ENCODE results near the gene PBX1. TPM values are rescaled to one million over a fixed set of nuclear protein-coding genes. Genes with fewer than 3 reads are reported as not detected.

The PBX1 gene
- total and polyA plus RNA-seq, 10 of the 15 experiments (the other 5 are each of a cell fraction or from before 2014, with no cell fraction given) = 0.05 to 0.28 (median 0.11) TPM; not detected in 5

DNA sequence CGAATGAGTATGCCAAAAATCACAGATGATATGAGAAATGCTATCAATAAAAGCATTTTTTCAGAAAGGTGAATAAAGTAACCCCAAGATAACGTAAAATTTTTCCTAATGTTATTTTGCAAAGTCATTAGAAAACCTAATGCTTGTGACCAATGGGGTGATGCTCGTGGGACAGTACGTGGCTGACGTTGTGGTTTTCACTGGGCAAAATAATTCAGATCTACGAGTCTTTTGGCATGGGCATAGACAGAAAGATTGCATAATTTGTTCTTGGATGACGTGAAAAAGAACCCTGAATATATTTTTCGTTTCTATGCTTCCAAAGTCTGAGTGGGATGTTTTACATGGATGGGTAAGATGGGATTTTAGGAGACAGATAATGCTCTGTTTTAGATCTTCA is 71.0 kb downstream of the PBX1 start:
- no peak for TF ChIP-seq SRF (IDR thresholded peaks at IDR 0.05; ENCODE audit: low read depth in 2 of 2, low read length in 2 of 2)
- TF ChIP-seq NBN (IDR thresholded peaks at IDR 0.05) = no peak
- TF ChIP-seq PAX8 (IDR thresholded peaks at IDR 0.05) = no peak
- no peak for TF ChIP-seq FOXM1 (IDR thresholded peaks at IDR 0.05; ENCODE audit: low read depth, low read length)
- no peak for TF ChIP-seq EED (IDR thresholded peaks at IDR 0.05; ENCODE audit: low read depth)
- TF ChIP-seq SP1 (IDR thresholded peaks at IDR 0.05; ENCODE audit: low read depth, low read length) = no peak
- no peak for TF ChIP-seq USF2 (IDR thresholded peaks at IDR 0.05; ENCODE audit: borderline replicate concordance, low read depth, low read length)
- TF ChIP-seq SREBF2 (IDR thresholded peaks at IDR 0.05; ENCODE audit: low read length) = no peak
- TF ChIP-seq NFXL1 (IDR thresholded peaks at IDR 0.05; ENCODE audit: borderline replicate concordance) = no peak
- no peak for TF ChIP-seq RAD21 (IDR thresholded peaks at IDR 0.05; ENCODE audit: insufficient read depth, low read depth, low read length)
- TF ChIP-seq ELK1 (IDR thresholded peaks at IDR 0.05; ENCODE audit: low read depth, low read length) = no peak
- TF ChIP-seq CBX3 (IDR thresholded peaks at IDR 0.05; ENCODE audit: borderline replicate concordance, low read depth) = no peak
- TF ChIP-seq, protein P1, sequence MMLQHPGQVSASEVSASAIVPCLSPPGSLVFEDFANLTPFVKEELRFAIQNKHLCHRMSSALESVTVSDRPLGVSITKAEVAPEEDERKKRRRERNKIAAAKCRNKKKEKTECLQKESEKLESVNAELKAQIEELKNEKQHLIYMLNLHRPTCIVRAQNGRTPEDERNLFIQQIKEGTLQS (IDR thresholded peaks at IDR 0.05; ENCODE audit: borderline replicate concordance, extremely low read depth, low read depth, low read length) = no peak
- Histone ChIP-seq H3K79me2 (ENCODE audit: control insufficient read depth, insufficient read depth, low read length) (no peaks in the 10 kb centered on the region), H3K4me1 (ENCODE audit: control insufficient read depth, insufficient read depth, low read length) (no peaks in the 10 kb centered on the region), H4K20me1 (ENCODE audit: control insufficient read depth, insufficient read depth) (no peaks in the 10 kb centered on the region), H3K4me3 (no peak overlapping the region), H3K27ac (ENCODE audit: control insufficient read depth, insufficient read depth) (no peak overlapping the region), H3K9ac (ENCODE audit: control insufficient read depth, insufficient read depth, low read length) (no peak overlapping the region), H3K27me3 (replicated peaks in 1 of 2; ENCODE audit: control insufficient read depth in 2 of 2, insufficient read depth in 2 of 2, low read length in 1 of 2) (no peaks in the 10 kb centered on the region), H3K9me3 (replicated peaks; ENCODE audit: control insufficient read depth, insufficient read depth, low read length) (no peaks in the 10 kb centered on the region), H3K36me3 (ENCODE audit: control insufficient read depth in 2 of 2, insufficient read depth in 2 of 2, low read length in 1 of 2) (no peaks in the 10 kb centered on the region), H2AFZ (ENCODE audit: control insufficient read depth, low read depth, low read length) (no peak overlapping the region), H3K4me2 (ENCODE audit: control insufficient read depth, insufficient read depth) (no peak overlapping the region)
- RAD21 ChIA-PET (ENCODE audit: unreplicated experiment) = no interaction called here
- no TSS peak for BruUV-seq (replicated peaks)
- ATAC-seq = no peak
- DNase-seq (ENCODE audit: low read depth, low spot score) = no peak
- POLR2A ChIA-PET = no interaction called here
- 12% methylated on average over 8 of the region's 8 CpGs for WGBS (ENCODE audit: insufficient coverage, insufficient replicate concordance, low lambda C conversion rate, missing lambda C conversion rate)
- CTCF ChIA-PET = no interaction called here
- SMC1A ChIA-PET (ENCODE audit: uncharacterized antibody, unreplicated experiment) = no interaction called here
- in situ Hi-C loops (cut with MboI) (no loop called here), intact Hi-C loops (cut with micrococcal nuclease; ENCODE audit: unreplicated experiment) (no loop called here)
- no peak for FAIRE-seq
